Urothelium cell line (cell line): ENCODE data around the gene DGKE.

Experiments
- DNase-seq: peaks from one replicate; pipeline ENCODE4 v3.0.0; 2011; ENCODE audit warnings: low spot score, mixed read lengths
- FAIRE-seq: peaks from 2 replicates; lab custom pipeline; 2011; peaks lifted over from hg19 to GRCh38; lab: Jason Lieb, UNC

The DGKE gene

GRCh38 chr17:56845934-56846333 lies 12.0 kb downstream of the DGKE start:
- FAIRE-seq = no peak

DNA sequence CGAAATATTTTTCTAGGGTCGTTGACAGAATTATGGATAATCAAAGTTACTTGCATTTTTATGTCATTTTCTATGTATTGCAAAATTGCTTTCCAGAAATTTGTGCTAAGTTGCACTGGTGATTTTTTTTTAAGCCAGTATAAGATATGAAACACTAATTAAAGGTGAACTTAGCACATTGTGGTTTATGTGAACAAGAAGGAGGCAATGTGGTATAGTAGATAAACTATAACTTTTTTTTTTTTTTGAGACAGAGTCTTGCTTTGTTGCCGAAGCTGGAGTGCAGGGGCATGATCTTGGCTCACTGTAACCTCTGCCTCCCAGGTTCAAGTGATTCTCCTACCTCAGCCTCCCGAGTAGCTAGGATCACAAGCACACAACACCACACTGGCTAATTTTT lies 13.2 kb downstream of the DGKE start:
- FAIRE-seq (no peak), DNase-seq (no peak)

More at GRCh38 chr17:56845934-56846333, 12.0 kb downstream of the DGKE start:
- no peak for DNase-seq

DNA sequence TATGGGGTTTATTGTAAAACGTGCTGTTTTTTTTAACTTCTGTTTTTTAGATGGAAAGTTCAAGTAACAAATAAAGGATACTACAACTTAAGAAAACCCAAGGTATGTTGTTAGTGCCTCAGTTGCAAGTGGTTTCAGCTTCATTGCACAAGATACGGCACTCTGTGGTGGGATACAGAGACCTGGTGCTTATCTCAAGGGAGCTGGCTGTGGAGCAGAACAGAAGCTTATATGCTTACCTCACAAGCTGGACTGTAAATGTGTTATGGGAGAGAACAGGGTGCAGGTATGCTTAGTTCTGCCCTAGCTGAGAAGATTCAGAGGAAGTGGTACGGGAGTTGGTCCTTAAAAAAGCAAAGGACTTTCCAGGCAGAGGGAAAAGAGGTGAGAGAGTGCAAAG lies 15.2 kb downstream of the DGKE start:
- FAIRE-seq (no peak), DNase-seq (no peak)

DNA sequence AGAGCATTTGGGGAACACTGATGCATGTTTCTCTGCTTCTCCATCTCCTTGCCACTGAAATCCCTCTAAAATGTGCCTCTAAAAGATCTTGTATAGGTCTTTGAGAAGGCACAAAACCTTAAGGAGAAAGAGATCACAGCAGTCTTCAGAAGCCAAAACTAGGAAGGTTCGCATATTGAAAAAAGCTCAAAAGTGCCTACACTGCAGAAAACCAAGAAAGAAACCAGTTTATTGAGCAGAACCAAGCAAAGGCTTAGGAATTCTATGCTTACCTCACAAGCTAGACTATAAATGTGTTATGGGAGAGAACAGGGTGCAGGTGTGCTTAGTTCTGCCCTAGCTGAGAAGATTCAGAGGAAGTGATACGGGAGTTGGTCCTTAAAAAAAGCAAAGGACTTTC lies 16.6 kb downstream of the DGKE start:
- DNase-seq = no peak
- FAIRE-seq = no peak

DNA sequence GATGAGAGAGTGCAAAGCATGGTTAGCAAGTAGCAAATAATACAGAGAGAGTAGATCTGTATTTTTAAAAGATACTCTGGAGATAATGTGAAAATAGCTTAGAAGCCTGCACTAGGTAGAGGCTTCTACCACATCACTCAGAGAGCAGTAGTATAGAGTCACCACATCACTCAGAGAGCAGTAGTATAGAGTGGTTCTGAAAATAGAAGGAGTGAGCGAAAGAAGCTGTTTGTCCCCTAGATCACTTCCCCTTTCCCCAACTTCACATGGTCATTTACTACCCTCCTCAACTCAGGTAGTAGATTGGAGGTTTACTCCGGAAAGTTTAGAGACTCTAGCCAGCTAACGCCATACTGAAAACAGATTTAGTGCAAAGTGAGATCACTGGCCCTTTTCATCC lies 17.1 kb downstream of the DGKE start:
- no peak for DNase-seq
- FAIRE-seq = no peak

DNA sequence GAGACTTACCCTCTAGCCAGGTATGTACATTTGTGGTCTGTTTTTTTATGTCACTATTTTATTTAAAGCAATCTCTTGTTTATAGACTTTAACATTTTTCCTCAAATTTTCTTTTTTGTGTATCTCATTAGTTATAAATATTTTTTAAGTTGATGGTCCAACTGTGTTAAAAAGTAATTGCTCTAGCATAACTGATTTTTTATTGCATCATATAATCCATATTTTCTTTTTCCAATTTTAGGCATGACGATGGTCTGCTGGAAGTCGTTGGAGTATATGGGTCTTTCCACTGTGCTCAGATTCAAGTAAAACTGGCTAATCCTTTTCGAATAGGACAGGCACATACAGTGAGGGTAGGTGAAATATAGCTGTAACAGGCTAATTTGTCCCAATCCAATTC lies 27.9 kb downstream of the DGKE start:
- no peak for FAIRE-seq

GRCh38 chr17:56863974-56864373 lies 30.0 kb downstream of the DGKE start:
- FAIRE-seq = no peak
- DNase-seq = no peak

More for the DNA sequence above, 27.9 kb downstream of the DGKE start:
- no peak for DNase-seq

DNA sequence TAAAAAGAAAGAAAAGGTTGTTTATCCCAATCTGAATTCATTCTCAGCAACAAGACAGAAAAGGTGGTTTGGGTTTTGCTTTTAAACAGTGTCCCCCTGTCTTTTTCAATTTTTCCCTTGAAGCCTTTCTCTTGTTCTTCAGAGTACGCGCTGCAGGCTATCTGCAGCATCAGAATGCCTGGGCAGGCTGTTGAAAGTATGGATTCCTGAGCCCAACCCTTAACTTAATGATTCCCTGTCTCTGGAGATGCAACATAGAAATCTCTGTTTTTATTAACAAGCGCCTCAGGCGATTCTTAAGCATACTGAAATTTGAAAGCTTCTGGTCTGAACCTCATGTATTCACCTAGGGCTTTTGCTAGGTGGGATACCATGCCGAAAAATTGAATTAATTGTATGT lies 32.1 kb downstream of the DGKE start:
- FAIRE-seq (no peak), DNase-seq (no peak)

GRCh38 chr17:56866496-56866895 lies 32.5 kb downstream of the DGKE start:
- DNase-seq = no peak
- no peak for FAIRE-seq

DNA sequence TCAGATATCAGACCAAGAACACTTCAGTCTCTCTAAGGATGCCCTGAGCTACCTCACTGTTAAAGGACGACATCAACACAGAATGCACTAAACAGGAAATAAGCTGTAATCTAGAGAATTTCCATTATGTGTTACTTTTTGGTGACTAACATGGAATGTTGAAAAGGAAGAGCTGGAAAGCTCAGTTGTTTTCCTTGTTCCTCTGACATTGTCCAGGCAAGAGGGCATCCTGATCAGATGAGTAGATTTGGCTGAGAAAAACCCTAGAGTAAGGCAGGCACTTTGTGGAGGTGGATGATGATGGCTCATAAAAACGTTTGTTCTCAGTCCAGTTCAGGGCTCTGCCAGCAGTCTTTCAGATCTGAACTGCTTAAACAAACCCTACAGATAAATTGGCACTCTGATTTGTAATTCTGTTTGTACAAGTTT lies 34.0 kb downstream of the DGKE start:
- FAIRE-seq (no peak), DNase-seq (no peak)

DNA sequence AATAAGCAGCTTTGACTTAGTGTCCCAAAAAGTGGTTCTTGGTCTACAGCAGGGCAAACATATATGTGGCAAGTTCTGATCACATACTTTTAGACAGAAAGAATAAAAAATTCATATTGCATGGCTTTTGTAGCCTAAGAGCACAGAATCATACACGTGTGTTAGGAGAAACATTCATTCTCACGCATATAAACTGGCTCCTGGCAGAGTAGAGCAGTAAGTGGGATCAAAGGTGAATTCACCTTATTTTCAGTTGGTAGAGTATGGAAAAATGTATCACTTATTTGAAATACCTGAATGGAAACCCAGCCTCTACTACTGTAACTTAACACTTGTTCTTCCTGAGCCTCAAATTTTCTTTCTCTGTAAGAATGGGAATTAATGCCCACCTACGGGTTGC lies 34.8 kb downstream of the DGKE start:
- DNase-seq (no peak), FAIRE-seq (no peak)

- FAIRE-seq (no peak), DNase-seq (no peak)
Measured at GRCh38 chr17:56870081-56870651, 36.2 kb downstream of the DGKE start.

DNA sequence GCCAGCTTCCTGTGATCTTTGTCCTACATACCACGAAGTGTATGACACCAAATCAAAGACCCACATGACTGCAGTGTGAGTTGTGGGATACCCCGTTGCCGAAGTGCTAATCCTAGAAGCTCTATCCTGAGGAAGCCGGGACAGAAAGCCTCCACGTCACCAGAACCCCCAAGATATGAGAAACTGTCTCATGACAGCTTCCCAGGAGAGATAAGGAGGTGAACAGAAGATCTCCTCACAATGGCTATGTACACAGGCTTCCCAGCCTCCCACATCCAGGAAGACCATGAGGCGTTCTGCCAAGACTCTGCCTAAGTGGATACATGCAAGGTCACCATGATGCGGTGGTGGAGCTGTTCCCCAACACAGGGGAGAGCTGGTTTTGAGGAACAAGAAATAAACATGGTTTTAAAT lies 42.8 kb downstream of the DGKE start:
- DNase-seq = no peak
- no peak for FAIRE-seq

DNA sequence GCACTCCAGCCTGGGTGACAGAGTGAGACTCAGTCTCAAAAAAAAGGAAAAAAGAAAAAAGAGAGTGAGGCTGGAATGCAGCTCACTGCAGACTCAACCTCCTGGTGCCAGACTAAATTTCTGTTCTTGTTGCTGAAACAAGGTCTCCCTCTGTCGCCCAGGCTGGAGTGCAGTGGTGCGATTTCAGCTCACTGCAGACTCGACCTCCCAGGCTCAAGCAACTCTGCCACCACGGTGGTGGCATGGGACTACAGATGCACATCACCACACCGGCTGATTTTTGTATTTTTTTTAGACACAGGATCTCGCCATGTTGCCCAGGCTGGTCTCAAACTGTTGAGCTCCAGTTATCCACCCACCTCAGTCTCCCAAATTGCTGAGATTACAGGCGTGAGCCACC lies 45.3 kb downstream of the DGKE start:
- no peak for DNase-seq
- FAIRE-seq = no peak

GRCh38 chr17:56880133-56880532 lies 46.2 kb downstream of the DGKE start:
- FAIRE-seq (no peak), DNase-seq (no peak)

- DNase-seq (no peak), FAIRE-seq (no peak)
Measured at GRCh38 chr17:56880571-56880970, 46.6 kb downstream of the DGKE start.

DNA sequence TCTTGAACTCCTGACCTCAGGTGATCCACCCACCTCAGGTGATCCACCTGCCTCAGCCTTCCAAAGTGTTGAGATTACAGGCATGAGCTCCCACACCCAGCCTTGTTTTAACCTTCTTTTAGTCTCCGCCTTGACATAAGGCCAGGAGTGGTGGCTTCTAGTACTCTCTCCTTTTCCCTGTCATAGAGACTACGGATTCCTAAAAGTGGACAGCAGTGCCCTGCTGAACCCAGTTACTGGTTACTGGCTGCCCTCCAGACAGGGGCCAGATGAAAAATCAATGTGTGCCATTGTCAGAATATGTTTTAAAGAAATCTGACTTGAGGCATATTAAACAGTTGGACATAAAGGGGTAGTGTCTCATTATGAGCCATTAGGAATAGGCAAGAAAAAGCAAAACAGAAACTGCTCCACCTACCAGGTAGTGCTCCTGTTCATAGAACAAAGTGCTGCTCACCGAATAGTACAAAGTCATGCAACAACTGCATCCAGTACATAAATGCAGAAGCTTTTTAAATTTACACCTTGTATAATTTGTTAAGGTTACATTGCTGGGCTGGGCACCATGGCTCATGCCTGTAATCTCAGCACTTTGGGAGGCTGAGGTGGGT lies 47.8 kb downstream of the DGKE start:
- FAIRE-seq (no peak), DNase-seq (no peak)

DNA sequence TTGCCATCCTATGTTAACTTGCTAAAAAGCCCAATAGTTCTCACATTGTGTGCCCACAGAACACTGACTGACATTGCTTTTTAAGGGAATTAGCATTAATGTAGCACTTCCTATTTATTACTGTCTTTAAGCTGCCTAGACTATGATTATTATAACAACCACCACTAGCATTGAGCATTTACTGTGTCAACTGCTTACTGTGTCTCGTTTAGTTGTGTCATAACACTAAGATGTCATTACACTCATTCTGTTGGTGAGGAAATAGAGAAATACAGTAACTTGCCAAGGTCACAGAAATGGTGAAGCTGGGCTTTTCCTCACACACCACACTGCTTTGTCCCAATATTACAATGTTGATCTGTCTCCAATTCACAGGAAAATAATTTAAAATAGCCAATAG lies 49.7 kb downstream of the DGKE start:
- DNase-seq (no peak), FAIRE-seq (no peak)

DNA sequence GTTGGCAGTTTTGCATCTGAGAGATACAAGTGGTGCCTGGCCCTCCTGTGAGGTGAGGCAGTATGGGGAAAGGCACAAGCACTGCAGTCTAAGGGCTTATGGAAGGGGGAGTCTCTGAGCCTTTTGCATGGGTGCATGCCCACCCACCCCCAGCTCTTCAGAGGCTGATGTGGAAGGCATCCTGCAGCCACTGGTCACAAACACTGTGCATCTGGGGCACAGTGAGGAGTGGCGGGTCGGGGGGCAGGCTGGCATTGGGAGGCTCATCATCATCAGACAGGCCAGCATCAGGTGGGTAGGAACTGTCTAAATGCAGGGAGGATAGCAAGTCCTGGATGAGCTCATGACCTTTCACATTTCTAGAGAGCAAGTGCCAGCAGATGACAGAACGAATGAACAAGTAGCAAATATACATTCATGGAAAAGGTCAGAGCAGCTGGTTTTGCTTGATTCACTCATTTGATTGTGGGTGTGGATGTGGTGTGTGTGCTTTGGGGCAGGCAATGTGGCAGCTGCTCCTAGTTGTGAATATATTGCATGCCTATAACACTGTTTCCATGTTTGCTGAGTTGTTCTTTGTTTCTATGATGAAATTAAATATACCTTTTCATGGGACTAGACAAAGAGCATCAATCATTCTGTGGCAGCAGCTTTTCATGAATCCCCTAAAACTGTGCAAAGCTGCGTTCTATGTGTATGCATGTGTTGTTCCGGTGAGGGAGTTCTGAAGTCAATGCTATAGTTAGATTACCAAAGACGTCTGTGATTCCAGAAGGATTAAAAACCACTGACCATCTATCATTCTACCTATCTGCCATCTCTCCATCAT lies 50.7 kb downstream of the DGKE start:
- FAIRE-seq (no peak), DNase-seq (no peak)

DNA sequence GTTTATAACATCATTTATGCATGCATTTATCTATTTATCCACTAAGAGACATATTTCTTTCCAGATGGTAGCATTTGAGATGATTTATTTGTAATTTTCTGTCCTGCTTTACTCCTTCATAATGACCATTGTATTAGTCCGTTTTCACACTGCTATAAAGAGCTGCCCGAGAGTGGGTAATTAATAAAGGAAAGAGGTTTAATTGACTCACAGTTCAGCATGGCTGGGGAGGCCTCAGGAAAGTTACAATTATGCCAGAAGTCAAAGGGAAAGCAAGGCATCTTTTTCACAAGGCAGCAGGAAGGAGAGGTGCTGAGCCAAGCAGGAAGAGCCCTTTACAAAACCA lies 51.3 kb downstream of the DGKE start:
- DNase-seq (no peak), FAIRE-seq (no peak)

GRCh38 chr17:56886288-56886731 lies 52.4 kb downstream of the DGKE start:
- DNase-seq (no peak), FAIRE-seq (no peak)

- no peak for DNase-seq
Measured at GRCh38 chr17:56887105-56887504, 53.2 kb downstream of the DGKE start.

More at GRCh38 chr17:56887105-56887504, 53.2 kb downstream of the DGKE start:
- no peak for FAIRE-seq
